Adipose tissue (tissue), 3 donors: Measurements from ENCODE around the gene MKI67. TPM values are rescaled to one million over a fixed set of nuclear protein-coding genes. Genes with fewer than 3 reads are reported as not detected.
A peak's percentile ranks its signal among the peaks of the same experiment; 100 is the strongest.

Source experiments
- H3K27ac ChIP-seq: one replicate; pipeline ENCODE4 v1.5.1; 2013; ENCODE audit warnings: low read depth, low read length
- WGBS, 3 donors: extraction: QIAGEN DNeasy Blood & Tissue Kit; methylation state at CpG; one replicate each; pipeline ENCODE4 v1.1.7; 2013; 5-methylcytosine and 5-hydroxymethylcytosine counted together
- polyA plus RNA-seq, 3 donors: library from polyadenylated mRNA; stranded (reverse); fragments of 200-250 nt; gene quantifications; one replicate each; pipeline ENCODE4 v1.2.3, GENCODE V29; 2013
- donor health status: healthy with polysubstance abuse.
- donor health status: Bipolar disorder and iron deficiency.
- donor health status: healthy.

Gene MKI67
- polyA plus RNA-seq, 3 donors = 0.11 to 0.16 (median 0.16) TPM

DNA sequence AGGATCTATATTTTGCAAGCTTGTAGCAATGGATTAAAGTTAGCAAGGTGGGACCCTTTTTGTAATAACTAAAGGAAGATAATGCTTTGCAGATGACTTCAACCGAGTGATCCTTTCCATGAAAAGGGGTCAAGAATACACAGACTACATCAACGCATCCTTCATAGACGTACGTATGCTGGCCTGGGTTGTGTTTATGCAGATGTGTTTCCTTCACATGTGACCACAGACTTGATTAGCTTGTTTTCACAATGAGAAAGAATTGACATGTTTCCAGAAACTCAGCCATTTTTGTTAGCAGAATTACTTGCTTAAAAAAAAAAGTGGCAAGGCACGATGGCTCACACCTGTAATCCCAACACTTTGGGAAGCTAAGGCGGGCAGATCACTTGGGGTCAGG, 54.2 kb downstream of the MKI67 start:
- 53 to 81% (median 79%) methylated on average over 6 of the region's 6 CpGs for WGBS, 3 donors
- no peak overlapping the region for H3K27ac ChIP-seq

DNA sequence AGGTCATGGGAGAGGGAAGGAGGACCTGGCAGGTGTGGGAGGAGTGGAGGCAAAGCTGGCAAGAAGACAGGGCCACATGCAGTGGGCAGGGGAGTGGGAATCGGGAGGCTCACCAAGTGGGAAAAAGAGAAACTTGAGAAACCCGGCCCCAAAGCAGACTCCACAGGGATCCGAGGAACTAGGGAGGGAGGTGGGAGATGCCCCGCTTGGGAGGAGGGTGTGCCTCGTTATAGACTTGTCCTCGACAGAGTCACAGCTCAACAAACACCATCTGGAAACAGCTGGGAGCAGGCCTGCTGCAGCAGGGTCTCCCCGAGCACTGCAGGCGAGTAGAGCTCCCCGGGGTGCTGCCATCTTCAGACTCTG, 54.8 kb downstream of the MKI67 start:
- whole genome bisulfite sequencing, 3 donors = 49 to 76% (median 75%) methylated on average over 9 of the region's 9 CpGs
- H3K27ac ChIP-seq = no peak overlapping the region

DNA sequence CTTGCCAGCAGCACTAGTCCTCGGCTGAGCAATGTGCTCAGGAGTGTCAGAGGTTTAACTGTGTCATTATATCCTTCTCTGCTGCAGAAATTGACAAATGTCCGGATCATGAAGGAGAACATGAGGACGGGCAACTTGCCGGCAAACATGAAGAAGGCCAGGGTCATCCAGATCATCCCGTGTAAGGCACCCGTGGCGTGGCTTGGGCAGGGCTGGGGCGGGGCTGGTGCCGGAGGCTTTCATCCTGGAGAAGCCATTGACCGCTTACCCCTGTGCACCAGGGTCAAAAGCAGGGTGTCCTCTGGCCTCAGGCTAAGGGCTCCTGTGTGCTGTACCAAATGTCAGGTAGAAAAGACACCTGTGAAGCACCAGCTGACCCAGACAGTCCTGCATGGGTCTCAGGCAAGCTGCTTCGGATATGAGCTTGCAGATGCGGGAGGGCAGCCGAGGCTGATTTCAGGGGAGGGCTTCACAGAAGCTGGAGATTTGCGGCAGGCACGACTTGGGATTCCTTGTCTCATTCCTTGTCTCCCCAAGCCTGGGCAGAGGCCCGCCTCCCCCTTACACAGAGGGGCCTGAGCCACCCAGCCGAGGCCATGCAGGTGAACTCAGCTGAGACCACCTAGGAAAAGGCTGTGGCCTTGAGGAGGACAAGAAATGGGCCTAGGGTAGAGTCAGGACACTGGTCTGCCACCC, 55.4 kb downstream of the MKI67 start:
- H3K27ac ChIP-seq = no peak overlapping the region
- WGBS, 3 donors = 71 to 91% (median 89%) methylated on average over 17 of the region's 17 CpGs

DNA sequence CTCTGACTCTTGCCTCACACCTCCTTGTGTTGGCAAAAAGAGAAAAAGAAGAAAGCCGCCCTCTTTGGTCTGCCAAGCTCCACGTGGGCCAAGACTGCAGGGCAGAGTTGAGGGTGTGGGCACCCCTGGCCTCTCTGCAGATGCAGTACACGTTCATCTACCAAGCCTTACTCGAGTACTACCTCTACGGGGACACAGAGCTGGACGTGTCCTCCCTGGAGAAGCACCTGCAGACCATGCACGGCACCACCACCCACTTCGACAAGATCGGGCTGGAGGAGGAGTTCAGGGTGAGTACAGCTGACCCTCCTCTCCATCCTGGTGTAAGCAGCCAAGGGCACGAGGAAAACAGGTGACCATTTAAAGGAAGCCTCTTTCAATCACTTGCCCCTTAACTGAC, 56.1 kb downstream of the MKI67 start:
- WGBS, 3 donors = 75 to 93% (median 92%) methylated on average over 10 of the region's 10 CpGs
- H3K27ac ChIP-seq = no peak overlapping the region

DNA sequence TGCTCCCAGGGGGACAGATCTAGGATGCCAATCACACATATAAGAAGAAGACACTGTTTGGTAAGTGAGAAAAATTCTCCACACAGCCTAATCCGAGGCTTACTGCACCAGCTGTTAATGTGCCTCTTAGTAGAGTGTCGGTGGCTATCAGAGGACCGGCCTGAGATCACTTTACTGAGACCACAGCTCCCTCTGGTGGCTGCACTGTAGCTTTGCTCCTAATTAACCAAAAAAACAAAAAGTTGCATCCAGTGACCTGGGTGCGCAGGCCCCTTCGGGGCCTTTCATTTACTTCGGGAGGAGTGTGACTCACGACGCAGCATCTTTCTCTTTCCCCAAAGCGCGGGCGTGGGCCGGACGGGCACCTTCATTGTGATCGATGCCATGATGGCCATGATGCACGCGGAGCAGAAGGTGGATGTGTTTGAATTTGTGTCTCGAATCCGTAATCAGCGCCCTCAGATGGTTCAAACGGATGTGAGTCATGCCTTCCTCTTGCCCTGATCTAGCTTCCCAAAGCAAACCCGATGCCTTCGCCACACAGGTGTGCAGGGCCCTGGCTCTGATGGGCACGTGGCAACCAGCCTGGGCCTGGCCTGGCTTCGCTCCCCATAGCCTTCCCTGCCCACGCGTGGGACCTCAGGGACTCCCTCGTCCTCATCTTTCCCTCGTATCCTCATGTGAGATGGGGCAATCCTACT, 56.7 kb downstream of the MKI67 start:
- no peak overlapping the region for H3K27ac ChIP-seq

DNA sequence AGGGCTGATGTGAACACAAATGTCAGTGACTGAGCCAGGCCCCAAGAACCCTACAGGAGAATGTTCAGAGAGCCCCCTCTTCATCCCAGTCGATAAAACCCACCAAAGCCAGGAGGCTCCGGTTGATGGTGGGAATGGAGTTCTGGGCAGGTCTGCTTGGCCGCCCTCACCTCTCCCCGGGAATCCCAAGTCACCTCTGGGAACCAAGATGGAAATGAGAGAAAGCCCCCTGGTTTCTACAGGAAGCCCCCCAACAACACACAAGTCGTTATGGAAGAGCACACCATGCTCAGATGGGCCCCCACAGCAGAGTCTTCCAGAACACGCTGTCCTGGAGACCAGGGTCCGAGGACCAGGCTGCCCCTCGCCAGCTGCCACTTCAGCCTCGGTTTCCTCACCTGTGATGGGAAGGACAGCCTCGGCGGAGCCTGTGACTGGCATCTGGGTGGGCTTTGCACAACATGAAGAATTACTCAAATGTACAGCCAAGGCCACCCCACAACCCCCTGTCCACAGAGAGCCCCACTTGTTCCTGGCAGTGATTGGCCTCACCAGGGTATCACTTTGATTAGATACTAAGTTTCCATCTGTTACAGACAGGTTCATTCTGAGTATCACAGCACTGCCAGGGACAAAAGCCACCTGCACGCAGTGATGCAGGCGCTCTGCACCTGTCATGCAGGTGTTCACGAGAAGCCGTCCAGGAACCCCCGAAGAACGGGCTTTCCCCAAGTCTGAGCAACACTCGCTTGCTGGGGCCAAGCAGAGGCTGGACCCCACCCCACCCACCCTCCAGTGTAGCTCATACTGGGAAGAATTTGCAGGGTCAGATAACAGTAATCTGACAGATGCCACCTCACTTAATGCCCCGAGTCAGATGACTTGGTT, 57.6 kb downstream of the MKI67 start:
- WGBS, 3 donors = 86 to 94% (median 91%) methylated on average over 19 of the region's 19 CpGs
- H3K27ac ChIP-seq = no peak overlapping the region

More for the DNA sequence above, 56.7 kb downstream of the MKI67 start:
- WGBS, 3 donors = 37 to 45% (median 43%) methylated on average over 28 of the region's 28 CpGs

DNA sequence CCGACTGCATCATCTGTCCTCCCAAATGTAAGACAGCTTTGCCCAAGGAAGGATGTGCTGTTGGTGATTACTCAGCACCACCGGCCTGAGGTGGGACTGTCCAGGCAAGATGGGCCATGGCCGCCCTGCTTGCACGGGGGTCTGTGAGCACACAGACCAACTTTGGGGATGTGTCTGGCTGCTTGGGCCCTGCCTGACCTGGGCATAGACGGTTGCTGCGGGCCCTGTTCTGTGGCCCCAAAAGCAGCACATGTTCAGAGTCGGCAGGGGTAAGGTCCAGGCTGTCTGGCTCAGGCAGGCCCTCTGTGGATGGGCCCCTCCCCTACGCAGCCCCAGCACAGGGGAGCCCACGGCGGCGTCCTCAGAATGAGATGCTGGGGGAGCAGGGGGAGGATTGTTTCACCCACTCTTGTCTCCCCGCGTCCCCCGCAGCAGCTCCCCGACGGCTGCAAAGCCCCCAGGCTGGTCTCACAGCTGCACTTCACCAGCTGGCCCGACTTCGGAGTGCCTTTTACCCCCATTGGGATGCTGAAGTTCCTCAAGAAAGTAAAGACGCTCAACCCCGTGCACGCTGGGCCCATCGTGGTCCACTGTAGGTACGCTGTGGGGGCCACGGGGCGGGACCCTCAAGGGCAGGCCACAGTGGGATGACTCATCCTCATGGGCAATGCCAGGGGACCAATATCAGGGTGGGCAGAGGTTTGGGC, 58.4 kb downstream of the MKI67 start:
- no peak overlapping the region for H3K27ac ChIP-seq
- WGBS, 3 donors = 88 to 92% (median 89%) methylated on average over 21 to 25 of the region's 25 CpGs

DNA sequence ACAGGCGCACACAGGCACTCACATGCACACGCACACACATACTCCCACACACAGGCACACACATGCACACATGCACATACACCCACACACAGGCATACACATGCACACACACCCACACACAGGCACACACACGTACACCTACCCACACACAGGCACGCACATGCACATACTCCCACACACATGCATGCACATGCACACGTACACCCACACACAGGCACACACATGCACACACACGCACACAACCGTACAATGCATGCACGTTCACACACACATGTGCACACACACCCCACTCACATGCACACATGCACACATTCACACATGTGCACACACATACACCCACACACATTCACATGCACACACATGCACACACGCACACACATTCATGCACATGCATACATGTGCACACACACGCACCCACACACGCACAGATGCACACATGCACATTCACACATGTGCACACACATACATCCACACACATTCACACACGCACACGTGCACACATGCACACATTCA, 59.3 kb downstream of the MKI67 start:
- no peak overlapping the region for H3K27ac ChIP-seq
- 79 to 97% (median 97%) methylated on average over 13 of the region's 13 CpGs for WGBS, 3 donors

DNA sequence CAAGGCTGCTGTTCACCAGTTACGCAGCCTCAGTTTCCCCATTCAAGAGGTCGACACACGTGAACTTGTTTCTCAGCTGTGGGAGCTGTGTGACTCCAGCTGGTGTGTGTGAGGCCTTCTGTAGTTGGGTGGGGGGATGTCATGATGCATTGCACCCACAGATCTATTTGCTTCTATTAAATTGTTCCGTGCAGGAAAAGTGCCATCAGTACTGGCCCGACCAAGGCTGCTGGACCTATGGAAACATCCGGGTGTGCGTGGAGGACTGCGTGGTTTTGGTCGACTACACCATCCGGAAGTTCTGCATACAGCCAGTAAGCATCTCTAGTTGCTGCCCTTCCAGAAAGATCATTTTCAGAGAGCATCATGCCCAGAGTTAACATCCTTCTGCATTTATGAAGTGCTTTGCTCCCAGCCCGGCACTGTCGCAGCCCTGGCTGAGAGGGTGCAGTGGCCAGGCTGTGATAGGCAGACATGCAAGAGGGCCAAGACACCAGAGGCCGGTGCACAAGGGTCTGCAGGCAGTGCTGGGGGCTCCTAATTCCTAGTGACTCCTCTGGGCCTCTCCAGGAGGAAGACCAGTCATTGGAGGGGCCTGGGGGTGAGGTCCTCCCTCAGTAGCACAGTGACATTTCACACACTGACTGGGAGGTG, 60.2 kb downstream of the MKI67 start:
- no peak overlapping the region for H3K27ac ChIP-seq
- WGBS, 3 donors = 85 to 91% (median 89%) methylated on average over 13 of the region's 13 CpGs

DNA sequence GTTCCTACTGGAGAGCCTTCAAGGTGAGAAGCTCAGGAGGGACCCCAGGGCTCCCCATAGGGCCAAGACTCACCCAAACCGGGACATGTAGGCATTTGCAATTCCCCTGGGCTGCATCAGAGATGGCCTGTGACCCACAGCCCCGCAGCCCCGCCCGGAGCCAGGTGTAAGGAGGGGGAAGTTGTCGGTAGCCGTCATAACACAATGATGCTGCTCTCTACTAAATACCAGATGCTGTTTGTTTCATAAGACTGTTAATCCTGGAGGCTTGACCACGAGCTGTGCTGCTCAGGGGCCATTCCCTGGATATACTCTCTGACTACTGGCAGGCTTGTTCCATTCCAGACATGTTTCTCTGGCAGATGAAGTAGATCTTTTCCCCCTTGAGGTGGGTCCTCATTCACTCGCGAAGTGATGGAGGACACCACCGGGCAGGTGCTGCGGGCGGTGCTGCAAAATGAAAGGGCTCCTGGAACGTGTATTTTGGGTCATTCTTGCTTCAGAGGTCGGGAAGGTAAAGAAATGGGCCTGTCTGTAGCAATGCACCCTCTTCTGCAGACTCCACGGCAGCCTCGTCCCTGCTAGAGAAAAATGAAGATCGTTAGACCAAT, 61.1 kb downstream of the MKI67 start:
- H3K27ac ChIP-seq = no peak overlapping the region
- 53 to 67% (median 60%) methylated on average over 17 of the region's 17 CpGs for WGBS, 3 donors

DNA sequence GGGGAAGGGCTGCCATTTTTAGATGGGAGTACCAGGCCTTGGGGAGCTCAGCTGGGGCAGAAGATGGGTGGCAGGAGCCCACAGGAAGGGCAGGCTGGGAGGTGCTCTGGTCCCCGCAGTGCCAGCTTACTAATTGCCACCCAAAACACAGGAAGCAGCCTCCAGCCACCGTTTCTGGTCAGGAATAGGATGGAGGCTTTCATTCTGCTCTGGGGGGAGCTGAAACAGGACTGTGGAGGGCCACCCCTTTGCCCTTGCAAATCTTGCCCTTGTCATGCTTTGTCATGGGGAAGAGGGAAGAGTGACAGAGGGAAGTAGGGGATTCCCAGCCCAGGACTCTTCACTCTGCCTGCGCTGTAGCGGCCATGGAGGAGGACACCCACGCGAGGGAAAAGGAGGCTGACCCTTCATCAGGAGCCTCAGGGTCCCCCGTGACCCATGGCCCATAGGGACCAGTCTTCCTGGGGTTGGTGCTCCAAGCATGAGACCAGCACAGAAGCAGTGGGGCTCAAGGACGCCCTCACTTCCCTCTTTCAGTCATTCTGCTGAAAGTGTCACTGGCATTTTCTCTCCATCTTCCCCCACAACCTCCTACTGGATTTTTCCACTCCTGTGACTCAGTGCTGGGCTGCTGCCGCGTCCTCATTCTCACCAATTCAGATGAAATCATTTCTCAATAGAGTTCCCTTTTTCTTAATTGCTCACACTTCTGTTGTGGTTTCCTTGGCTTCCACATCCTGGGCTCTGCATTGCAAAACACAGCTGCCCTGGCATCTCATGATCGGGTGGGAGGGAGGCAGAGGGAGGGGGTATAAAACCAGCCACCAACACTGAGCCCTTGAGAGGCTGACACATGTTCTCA, 61.9 kb downstream of the MKI67 start:
- peak overlapping the region; percentile 84 for H3K27ac ChIP-seq
- 38 to 69% (median 45%) methylated on average over 11 of the region's 11 CpGs for WGBS, 3 donors

DNA sequence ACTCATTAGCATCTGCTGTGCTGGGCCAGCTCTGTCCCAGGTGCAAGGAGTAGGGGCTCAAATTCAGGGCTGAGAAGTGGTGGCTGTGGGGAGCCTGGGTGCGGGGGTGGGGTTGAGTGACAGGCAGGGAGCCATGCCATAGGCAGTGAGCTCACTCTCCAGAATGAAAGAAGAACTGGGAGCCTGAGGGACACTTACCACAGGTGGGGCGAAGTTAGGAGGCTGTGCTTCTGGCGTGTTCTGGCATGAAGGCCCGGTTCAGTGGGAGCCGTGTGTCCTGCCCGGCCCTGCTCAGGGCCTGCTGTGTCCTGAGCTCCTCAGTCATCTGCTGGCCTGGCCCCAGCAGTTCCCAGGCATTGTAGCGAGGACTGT, 62.5 kb downstream of the MKI67 start:
- WGBS, 3 donors = 65 to 75% (median 71%) methylated on average over 7 of the region's 7 CpGs
- peak overlapping the region; percentile 84 for H3K27ac ChIP-seq

DNA sequence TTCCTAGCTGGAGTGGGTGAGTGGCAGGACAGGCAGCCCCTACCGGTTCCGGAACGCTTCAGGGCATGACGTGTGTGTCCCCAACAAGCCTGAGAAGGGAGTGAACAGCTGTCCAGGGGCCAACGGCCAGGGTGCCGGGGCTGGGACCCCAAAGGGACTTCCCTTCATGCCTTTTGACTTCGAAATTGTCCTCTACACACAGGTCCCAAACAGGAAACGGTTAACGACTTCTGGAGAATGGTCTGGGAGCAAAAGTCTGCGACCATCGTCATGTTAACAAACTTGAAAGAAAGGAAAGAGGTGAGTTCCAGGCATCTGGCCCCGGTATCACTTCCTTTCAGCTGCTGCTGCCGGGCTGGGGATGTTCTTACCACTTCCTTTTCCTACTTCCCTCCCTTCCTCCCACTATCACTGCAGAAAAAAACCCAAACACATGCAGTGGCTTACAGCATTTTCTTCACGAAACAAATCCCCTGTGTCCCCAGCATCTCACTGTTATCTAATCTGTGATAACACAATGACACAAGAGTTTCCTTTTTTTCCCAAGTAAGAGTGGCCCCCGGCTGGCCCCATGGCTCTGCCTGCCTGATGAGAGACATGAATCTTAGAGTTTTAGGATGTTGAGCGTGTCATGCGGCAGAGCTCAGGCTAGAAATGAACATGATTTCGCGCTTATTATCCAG, 63.2 kb downstream of the MKI67 start:
- H3K27ac ChIP-seq = peak overlapping the region; percentile 36
- WGBS, 3 donors = 21 to 42% (median 31%) methylated on average over 19 of the region's 19 CpGs

DNA sequence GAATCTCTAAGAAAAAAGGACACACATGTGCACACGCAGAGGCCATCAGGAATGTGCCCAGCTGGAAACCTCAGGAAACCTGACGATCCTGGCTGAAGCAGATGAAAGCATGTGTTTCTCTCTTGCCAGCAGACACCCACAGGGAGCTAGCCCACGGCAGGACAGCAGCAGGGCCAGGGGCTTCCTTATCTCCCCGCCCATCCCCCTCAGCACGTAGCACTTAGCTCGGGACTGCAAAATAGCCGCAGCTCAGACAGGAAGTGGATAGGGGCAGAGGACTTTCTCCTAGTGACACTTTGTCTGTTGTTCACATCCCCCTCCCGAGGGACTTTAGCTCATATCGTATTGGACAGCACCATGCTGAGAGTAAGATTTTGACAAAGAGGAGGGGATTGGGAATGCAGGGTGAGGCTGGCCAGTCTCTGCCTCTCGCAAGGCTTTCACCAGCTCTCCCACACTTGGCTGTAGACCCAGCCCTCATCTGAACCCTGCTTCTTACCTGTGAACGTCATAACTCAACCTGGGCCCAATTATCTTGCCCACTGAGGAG, 63.8 kb downstream of the MKI67 start:
- H3K27ac ChIP-seq = no peak overlapping the region
- 26 to 38% (median 31%) methylated on average over 11 of the region's 11 CpGs for WGBS, 3 donors

DNA sequence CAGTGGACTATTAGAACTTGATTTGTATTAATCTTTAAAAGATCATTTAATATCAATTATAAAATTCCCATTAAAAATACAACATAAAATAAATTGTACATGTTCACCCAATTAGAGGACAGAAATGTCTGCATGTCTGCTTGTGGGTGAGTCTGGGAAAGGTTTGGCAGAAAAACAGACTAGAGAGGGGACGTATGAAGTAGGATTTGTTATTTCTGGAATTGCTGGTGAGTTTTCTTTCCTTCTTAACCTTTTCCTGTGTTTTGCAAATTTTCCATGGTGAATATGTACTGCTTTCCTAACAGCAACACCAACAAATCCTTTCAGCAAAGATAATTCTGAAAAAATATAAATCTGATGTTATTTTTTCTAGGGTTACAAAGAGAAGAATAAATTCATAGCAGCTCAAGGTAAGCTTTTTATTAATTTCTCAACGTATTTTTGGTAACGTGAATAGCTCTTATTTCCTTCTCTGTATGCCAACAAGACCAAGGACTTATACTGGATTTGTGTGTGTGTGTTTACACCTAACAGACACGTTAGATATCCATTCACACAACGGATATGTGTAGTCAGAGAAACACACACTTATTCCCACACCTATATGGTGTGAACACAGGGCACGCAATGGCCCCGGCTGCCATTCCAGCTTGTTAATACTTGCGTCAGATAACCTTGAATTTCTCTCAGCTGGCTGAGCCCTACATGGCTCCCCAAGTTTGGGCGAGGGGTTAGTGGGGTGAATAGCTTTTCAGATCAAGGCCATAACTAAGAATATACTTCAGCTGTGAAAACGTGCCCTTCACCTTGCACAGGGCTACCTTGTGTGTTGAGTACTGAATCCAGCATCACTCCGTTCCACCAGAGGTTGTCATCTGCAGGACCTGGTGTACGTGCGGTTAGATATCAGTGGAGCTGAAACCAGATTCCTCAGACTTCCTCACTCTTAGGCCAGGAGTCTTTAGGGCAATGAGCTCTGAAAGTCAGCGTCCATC, 64.6 kb downstream of the MKI67 start:
- no peak overlapping the region for H3K27ac ChIP-seq
- WGBS, 3 donors = 58 to 87% (median 81%) methylated on average over 14 of the region's 14 CpGs
